ENCODE measurements around the gene NETO1. TPM values are rescaled to one million over a fixed set of nuclear protein-coding genes. Genes with fewer than 3 reads are reported as not detected.

Gene NETO1
- total and polyA plus RNA-seq, 2 donors (not counting 1 experiment from before 2014, with no cell fraction given): 0.06 to 2.0 TPM

DNA sequence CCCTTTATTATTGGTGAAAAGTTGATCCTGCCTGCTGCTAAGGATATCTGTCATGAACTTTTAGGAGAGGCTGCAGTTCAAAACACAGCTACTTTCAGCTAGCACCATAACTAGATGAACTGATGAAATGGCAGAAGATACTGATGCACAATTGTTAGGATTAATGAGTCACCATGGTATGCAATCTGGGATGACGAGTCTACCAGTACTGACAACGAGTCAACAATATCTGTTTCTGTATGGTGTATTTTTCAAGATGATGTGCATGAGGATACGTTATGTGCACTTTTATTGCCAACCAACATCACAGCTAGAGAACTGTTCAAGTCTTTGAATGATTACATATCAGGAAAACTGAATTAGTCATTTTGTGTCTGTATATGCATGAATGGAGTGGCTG, 68.7 kb downstream of the NETO1 start:
- Histone ChIP-seq H3K27ac (ENCODE audit: insufficient read depth, low read length) (no peak overlapping the region), H3K36me3 (ENCODE audit: control insufficient read depth, insufficient read depth, low read length) (no peaks in the 10 kb centered on the region), H3K4me3 (replicated peaks in 1 of 4; ENCODE audit: control extremely low read depth in 1 of 4, insufficient read depth in 1 of 4, low read depth in 3 of 4, low read length in 4 of 4) (no peak overlapping the region), H2AFZ (ENCODE audit: low read length) (no peak overlapping the region), H3K9me3 (ENCODE audit: control insufficient read depth, insufficient read depth, low read depth, low read length) (no peaks in the 10 kb centered on the region), H3K9ac (ENCODE audit: insufficient read depth, low read length) (no peak overlapping the region), H3K4me1 (ENCODE audit: control insufficient read depth, extremely low read depth, insufficient read depth, low read length) (no peaks in the 10 kb centered on the region), H3K79me2 (ENCODE audit: control insufficient read depth, insufficient read depth, low read length) (no peaks in the 10 kb centered on the region), H3K27me3 (ENCODE audit: control insufficient read depth, insufficient read depth, low read length) (no peaks in the 10 kb centered on the region), H4K20me1 (ENCODE audit: control insufficient read depth, extremely low read depth, insufficient read depth, low read length) (no peaks in the 10 kb centered on the region), H3K4me2 (ENCODE audit: extremely low read depth, insufficient read depth, low read length) (no peak overlapping the region)
- TF ChIP-seq EZH2 (IDR thresholded peaks at IDR 0.05; ENCODE audit: low read length, missing control alignments) (no peak), CTCF (conservative IDR thresholded peaks at IDR 0.05 in 1 of 2, IDR thresholded peaks at IDR 0.05 in 1 of 2; ENCODE audit: low read depth in 1 of 2, low read length in 2 of 2) (no peak)
- DNase-seq (ENCODE audit: low read depth in 2 of 2): peak in 1 of 2 donors; percentile 15

GRCh38 chr18:72783530-72783929, 84.3 kb downstream of the NETO1 start:
- H3K79me2 ChIP-seq (ENCODE audit: control insufficient read depth, insufficient read depth, low read length): no peaks in the 10 kb centered on the region
- no peaks in the 10 kb centered on the region for H3K4me1 ChIP-seq (ENCODE audit: control insufficient read depth, extremely low read depth, insufficient read depth, low read length)
- no peak for DNase-seq (ENCODE audit: low read depth in 2 of 2)
- H3K27me3 ChIP-seq (ENCODE audit: control insufficient read depth, insufficient read depth, low read length): no peaks in the 10 kb centered on the region
- H3K4me3 ChIP-seq (replicated peaks in 1 of 4; ENCODE audit: control extremely low read depth in 1 of 4, insufficient read depth in 1 of 4, low read depth in 3 of 4, low read length in 4 of 4): no peak overlapping the region
- TF ChIP-seq CTCF (conservative IDR thresholded peaks at IDR 0.05 in 1 of 2, IDR thresholded peaks at IDR 0.05 in 1 of 2; ENCODE audit: low read depth in 1 of 2, low read length in 2 of 2): no peak
- no peak for TF ChIP-seq EZH2 (IDR thresholded peaks at IDR 0.05; ENCODE audit: low read length, missing control alignments)
- H3K4me2 ChIP-seq (ENCODE audit: extremely low read depth, insufficient read depth, low read length): no peak overlapping the region
- no peak overlapping the region for H3K9ac ChIP-seq (ENCODE audit: insufficient read depth, low read length)
- no peak overlapping the region for H3K27ac ChIP-seq (ENCODE audit: insufficient read depth, low read length)
- H4K20me1 ChIP-seq (ENCODE audit: control insufficient read depth, extremely low read depth, insufficient read depth, low read length): no peaks in the 10 kb centered on the region
- H2AFZ ChIP-seq (ENCODE audit: low read length): no peak overlapping the region
- no peaks in the 10 kb centered on the region for H3K9me3 ChIP-seq (ENCODE audit: control insufficient read depth, insufficient read depth, low read depth, low read length)
- H3K36me3 ChIP-seq (ENCODE audit: control insufficient read depth, insufficient read depth, low read length): no peaks in the 10 kb centered on the region

DNA sequence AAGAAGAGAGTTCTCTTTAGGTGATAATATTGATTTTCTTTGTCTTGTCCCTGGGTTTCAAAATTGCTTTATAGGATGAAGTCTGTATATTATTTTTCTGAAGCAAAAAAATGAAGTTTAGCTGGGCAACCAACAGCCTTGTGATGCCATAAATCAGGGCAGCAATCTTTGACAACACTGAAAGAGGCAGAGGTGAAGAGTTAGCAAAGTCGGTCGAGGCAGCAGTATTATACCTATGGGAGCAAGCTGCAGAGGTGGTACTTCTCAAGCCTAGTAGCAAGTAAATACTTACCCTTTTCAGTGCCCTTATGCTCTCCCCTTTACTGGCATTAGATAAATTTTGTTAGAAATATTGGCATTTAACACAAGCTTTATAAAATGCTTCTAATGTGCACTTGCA, 92.9 kb downstream of the NETO1 start:
- no peaks in the 10 kb centered on the region for H3K4me1 ChIP-seq (ENCODE audit: control insufficient read depth, extremely low read depth, insufficient read depth, low read length)
- TF ChIP-seq EZH2 (IDR thresholded peaks at IDR 0.05; ENCODE audit: low read length, missing control alignments) (no peak), CTCF (conservative IDR thresholded peaks at IDR 0.05 in 1 of 2, IDR thresholded peaks at IDR 0.05 in 1 of 2; ENCODE audit: low read depth in 1 of 2, low read length in 2 of 2) (no peak)
- no peak overlapping the region for H3K4me3 ChIP-seq (replicated peaks in 1 of 4; ENCODE audit: control extremely low read depth in 1 of 4, insufficient read depth in 1 of 4, low read depth in 3 of 4, low read length in 4 of 4)
- no peaks in the 10 kb centered on the region for H3K27me3 ChIP-seq (ENCODE audit: control insufficient read depth, insufficient read depth, low read length)
- no peaks in the 10 kb centered on the region for H3K9me3 ChIP-seq (ENCODE audit: control insufficient read depth, insufficient read depth, low read depth, low read length)
- H3K27ac ChIP-seq (ENCODE audit: insufficient read depth, low read length): no peak overlapping the region
- no peaks in the 10 kb centered on the region for H3K79me2 ChIP-seq (ENCODE audit: control insufficient read depth, insufficient read depth, low read length)
- no peak for DNase-seq (ENCODE audit: low read depth in 2 of 2)
- no peak overlapping the region for H3K4me2 ChIP-seq (ENCODE audit: extremely low read depth, insufficient read depth, low read length)
- H2AFZ ChIP-seq (ENCODE audit: low read length): no peak overlapping the region
- no peaks in the 10 kb centered on the region for H4K20me1 ChIP-seq (ENCODE audit: control insufficient read depth, extremely low read depth, insufficient read depth, low read length)
- H3K9ac ChIP-seq (ENCODE audit: insufficient read depth, low read length): no peak overlapping the region
- H3K36me3 ChIP-seq (ENCODE audit: control insufficient read depth, insufficient read depth, low read length): no peaks in the 10 kb centered on the region
